CD4-positive, alpha-beta T cell treated with Interferon alpha-2 for 1 hour (primary cell): ENCODE measurements around the gene LRRC57.

Experiments
- DNase-seq, 2 donors: peaks; one replicate each; pipeline ENCODE4 v3.0.0-alpha.2; 2020 to 2022

The LRRC57 gene

GRCh38 chr15:42490671-42491538 is 57.7 kb downstream of the LRRC57 start, which contains the start of gene ZNF106:
Gene ZNF106 (minus strand): TSS chr15:42491141. CDS start chr15:42472289, 18,852 bp downstream.
- DNase-seq = peak; percentile 89 to 94

- DNase-seq = peak in 1 of 2 donors; percentile 22
These were observed 58.3 kb downstream of the LRRC57 start for GRCh38 chr15:42490291-42490670.
